ENCODE measurements around the gene BMP8A. TPM values are rescaled to one million over a fixed set of nuclear protein-coding genes. Genes with fewer than 3 reads are reported as not detected.

Gene BMP8A
- total RNA-seq, 1 donor from 2014 or later: not detected

DNA sequence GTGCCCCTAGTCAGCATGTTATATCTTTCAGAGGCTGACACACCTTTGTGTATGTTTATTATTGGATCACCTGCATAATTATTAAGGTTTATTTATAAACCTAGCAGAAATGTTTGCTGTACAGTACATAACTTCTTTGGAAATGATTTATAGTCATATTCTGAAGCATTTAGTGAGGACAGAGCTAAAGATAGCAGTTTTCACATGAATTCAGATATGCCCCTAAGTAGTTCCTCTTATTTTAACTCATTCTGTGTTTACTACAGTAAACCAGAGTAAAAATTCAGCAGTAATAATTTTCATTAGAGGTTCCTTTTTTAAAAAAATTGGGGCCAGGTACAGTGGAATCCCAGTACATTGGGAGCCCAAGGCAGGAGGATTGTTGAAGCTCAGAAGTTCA lies 21.4 kb upstream of the BMP8A start:
- Mint-ChIP-seq H3K4me3 (no peak overlapping the region), H3K36me3 (peaks cover 42% of the 10 kb centered on the region), H3K27me3 (ENCODE audit: insufficient read depth, low read depth) (peaks cover 2% of the 10 kb centered on the region), H3K27ac (no peak overlapping the region), H3K9me3 (no peaks in the 10 kb centered on the region), H3K4me1 (no peaks in the 10 kb centered on the region)
- H3K9me3 ChIP-seq (ENCODE audit: low read depth): no peaks in the 10 kb centered on the region
- peaks cover 36% of the 10 kb centered on the region for H3K36me3 ChIP-seq
- H3K27me3 ChIP-seq: no peaks in the 10 kb centered on the region
- H3K4me2 ChIP-seq: no peak overlapping the region
- H3K9ac ChIP-seq: no peak overlapping the region
- no peak for TF ChIP-seq EZH2 (IDR thresholded peaks at IDR 0.05)
- TF ChIP-seq, protein P1, sequence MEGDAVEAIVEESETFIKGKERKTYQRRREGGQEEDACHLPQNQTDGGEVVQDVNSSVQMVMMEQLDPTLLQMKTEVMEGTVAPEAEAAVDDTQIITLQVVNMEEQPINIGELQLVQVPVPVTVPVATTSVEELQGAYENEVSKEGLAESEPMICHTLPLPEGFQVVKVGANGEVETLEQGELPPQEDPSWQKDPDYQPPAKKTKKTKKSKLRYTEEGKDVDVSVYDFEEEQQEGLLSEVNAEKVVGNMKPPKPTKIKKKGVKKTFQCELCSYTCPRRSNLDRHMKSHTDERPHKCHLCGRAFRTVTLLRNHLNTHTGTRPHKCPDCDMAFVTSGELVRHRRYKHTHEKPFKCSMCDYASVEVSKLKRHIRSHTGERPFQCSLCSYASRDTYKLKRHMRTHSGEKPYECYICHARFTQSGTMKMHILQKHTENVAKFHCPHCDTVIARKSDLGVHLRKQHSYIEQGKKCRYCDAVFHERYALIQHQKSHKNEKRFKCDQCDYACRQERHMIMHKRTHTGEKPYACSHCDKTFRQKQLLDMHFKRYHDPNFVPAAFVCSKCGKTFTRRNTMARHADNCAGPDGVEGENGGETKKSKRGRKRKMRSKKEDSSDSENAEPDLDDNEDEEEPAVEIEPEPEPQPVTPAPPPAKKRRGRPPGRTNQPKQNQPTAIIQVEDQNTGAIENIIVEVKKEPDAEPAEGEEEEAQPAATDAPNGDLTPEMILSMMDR (IDR thresholded peaks at IDR 0.05): no peak
- no peak for TF ChIP-seq EZH2phosphoT487 (IDR thresholded peaks at IDR 0.05)
- no peaks in the 10 kb centered on the region for H3K79me2 ChIP-seq (ENCODE audit: low read depth)
- H3F3A ChIP-seq (ENCODE audit: low read depth): no peaks in the 10 kb centered on the region
- peaks cover 10% of the 10 kb centered on the region for H4K20me1 ChIP-seq (ENCODE audit: low read depth)
- no peaks in the 10 kb centered on the region for H3K4me1 ChIP-seq
- H3K27ac ChIP-seq: no peak overlapping the region
- H3K4me3 ChIP-seq: no peak overlapping the region
- H2AFZ ChIP-seq (replicated peaks): no peak overlapping the region
- DNase-seq (ENCODE audit: low spot score): no peak

DNA sequence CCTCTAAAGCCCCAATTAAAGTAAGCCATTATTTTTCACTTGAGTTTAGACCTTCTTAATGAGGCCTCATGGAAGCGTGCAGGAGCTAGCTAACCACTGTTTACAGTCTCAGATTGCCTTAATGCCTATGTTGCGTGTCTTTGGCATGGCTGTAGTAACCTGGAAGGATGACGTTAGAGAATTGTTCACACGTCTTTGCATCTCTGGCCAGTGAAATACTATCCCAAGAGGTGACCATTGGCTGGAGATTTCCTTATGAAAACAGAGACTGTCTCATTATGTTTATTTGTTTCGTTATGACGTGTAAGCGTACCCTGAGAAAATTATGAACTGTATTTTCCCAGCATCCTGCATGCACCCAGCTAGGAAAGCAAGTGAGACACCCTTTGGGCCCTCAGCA lies 18.6 kb upstream of the BMP8A start:
- no peak for DNase-seq (ENCODE audit: low spot score)
- Histone ChIP-seq H3K79me2 (ENCODE audit: low read depth) (no peaks in the 10 kb centered on the region), H4K20me1 (ENCODE audit: low read depth) (peaks cover 10% of the 10 kb centered on the region), H3K27ac (no peak overlapping the region), H3K27me3 (no peaks in the 10 kb centered on the region), H3K9me3 (ENCODE audit: low read depth) (no peaks in the 10 kb centered on the region), H3K4me2 (no peak overlapping the region), H3K4me3 (no peak overlapping the region), H3K9ac (no peak overlapping the region), H2AFZ (replicated peaks) (no peak overlapping the region), H3K4me1 (no peaks in the 10 kb centered on the region), H3F3A (ENCODE audit: low read depth) (no peaks in the 10 kb centered on the region), H3K36me3 (peaks cover 31% of the 10 kb centered on the region)
- no peak for TF ChIP-seq EZH2phosphoT487 (IDR thresholded peaks at IDR 0.05)
- no peak for TF ChIP-seq EZH2 (IDR thresholded peaks at IDR 0.05)
- TF ChIP-seq, protein P1 (IDR thresholded peaks at IDR 0.05): no peak
- Mint-ChIP-seq H3K4me3 (no peak overlapping the region), H3K27ac (no peak overlapping the region), H3K36me3 (peaks cover 40% of the 10 kb centered on the region), H3K27me3 (ENCODE audit: insufficient read depth, low read depth) (peaks cover 2% of the 10 kb centered on the region), H3K4me1 (no peaks in the 10 kb centered on the region), H3K9me3 (no peaks in the 10 kb centered on the region)

DNA sequence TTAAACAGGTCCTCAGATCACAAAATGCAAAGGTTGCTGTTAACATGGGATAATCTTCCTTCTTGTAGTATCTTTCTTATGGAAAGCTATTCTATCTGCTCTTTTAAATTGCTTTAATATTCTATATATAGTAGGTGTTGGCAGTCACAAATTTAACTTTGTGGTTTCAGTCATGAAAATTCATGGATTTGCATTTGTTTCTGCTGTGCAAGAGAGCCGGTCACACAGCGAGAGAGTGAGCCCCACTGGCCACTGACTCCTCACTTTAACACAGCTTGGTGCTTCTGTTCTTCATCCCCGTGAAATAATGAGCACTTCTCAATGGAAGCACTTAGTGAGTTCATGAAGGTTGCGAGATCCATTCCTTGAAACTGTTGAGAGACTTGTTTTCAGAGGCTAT lies 18.1 kb upstream of the BMP8A start:
- Mint-ChIP-seq H3K9me3 (no peaks in the 10 kb centered on the region), H3K36me3 (peaks cover 40% of the 10 kb centered on the region), H3K4me1 (no peaks in the 10 kb centered on the region), H3K4me3 (no peak overlapping the region), H3K27me3 (ENCODE audit: insufficient read depth, low read depth) (peaks cover 2% of the 10 kb centered on the region), H3K27ac (no peak overlapping the region)
- Histone ChIP-seq H3K4me2 (no peak overlapping the region), H3F3A (ENCODE audit: low read depth) (no peaks in the 10 kb centered on the region), H3K27me3 (no peaks in the 10 kb centered on the region), H3K9ac (no peak overlapping the region), H3K27ac (no peak overlapping the region), H3K9me3 (ENCODE audit: low read depth) (no peaks in the 10 kb centered on the region), H4K20me1 (ENCODE audit: low read depth) (peaks cover 10% of the 10 kb centered on the region), H3K36me3 (peaks cover 26% of the 10 kb centered on the region), H2AFZ (replicated peaks) (no peak overlapping the region), H3K79me2 (ENCODE audit: low read depth) (no peaks in the 10 kb centered on the region), H3K4me3 (no peak overlapping the region), H3K4me1 (no peaks in the 10 kb centered on the region)
- TF ChIP-seq, protein P1 (IDR thresholded peaks at IDR 0.05): no peak
- no peak for TF ChIP-seq EZH2phosphoT487 (IDR thresholded peaks at IDR 0.05)
- no peak for TF ChIP-seq EZH2 (IDR thresholded peaks at IDR 0.05)
- DNase-seq (ENCODE audit: low spot score): no peak
